Measurements from ENCODE around the gene SLC35A2.

SLC35A2 gene

GRCh38 chrX:48903290-48903689 is 8.2 kb downstream of the SLC35A2 start:
- Mint-ChIP-seq H3K36me3 (ENCODE audit: low read depth) (peaks cover 77% of the 10 kb centered on the region), H3K27me3 (no peaks in the 10 kb centered on the region), H3K27ac (no peak overlapping the region), H3K9me3 (no peaks in the 10 kb centered on the region), H3K4me1 (ENCODE audit: low read depth) (peaks cover 1% of the 10 kb centered on the region), H3K4me3 (no peak overlapping the region)
- intact Hi-C loops (cut with micrococcal nuclease), result loop anchor here (5.0 kb wide), 1 partner anchor 44 kb away; no protein-coding TSS in a partner anchor

DNA sequence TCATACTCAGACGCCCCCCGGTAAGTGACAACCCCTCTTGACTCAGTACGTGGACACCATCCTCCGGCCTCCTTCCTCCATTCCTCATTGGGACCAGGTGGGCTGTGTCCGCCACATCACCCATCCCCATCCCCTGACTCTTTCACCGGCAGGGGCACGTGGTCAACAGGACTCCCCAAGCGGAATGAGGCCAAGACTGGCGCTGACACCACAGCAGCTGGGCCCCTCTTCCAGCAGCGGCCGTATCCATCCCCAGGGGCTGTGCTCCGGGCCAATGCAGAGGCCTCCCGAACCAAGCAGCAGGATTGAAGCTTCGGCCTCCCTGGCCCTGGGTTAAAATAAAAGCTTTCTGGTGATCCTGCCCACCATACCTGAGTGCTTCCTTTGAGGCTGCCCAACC is 8.7 kb downstream of the SLC35A2 start:
- intact Hi-C loops (cut with micrococcal nuclease), result loop anchor here (5.0 kb wide), 1 partner anchor 45 kb away; no protein-coding TSS in a partner anchor
- Mint-ChIP-seq H3K27ac (no peak overlapping the region), H3K27me3 (no peaks in the 10 kb centered on the region), H3K36me3 (ENCODE audit: low read depth) (peaks cover 79% of the 10 kb centered on the region), H3K4me3 (no peak overlapping the region), H3K9me3 (no peaks in the 10 kb centered on the region), H3K4me1 (ENCODE audit: low read depth) (peaks cover 5% of the 10 kb centered on the region)

- Mint-ChIP-seq H3K4me3 (no peak overlapping the region), H3K27ac (no peak overlapping the region), H3K27me3 (no peaks in the 10 kb centered on the region), H3K4me1 (ENCODE audit: low read depth) (peaks cover 5% of the 10 kb centered on the region), H3K9me3 (no peaks in the 10 kb centered on the region), H3K36me3 (ENCODE audit: low read depth) (peaks cover 80% of the 10 kb centered on the region)
- intact Hi-C loops (cut with micrococcal nuclease), result loop anchor here (5.0 kb wide), 1 partner anchor 45 kb away; no protein-coding TSS in a partner anchor
Observed at GRCh38 chrX:48902135-48902534, 9.3 kb downstream of the SLC35A2 start.

DNA sequence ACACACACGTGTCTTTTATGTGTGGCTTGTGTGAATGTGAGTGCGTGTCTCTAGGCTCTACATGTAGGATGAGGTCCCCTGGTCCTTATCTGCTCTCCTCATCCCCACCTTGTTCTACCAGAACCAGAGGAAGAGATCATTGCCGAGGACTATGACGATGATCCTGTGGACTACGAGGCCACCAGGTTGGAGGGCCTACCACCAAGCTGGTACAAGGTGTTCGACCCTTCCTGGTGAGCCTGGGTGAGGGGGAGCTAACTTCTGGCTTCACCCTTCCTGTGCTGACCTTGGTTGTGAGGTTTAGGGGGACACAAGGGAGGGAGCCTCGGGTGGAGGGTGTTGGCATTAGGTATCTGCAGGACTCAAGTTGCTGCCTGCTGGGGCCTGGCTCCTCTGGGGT is 10.4 kb downstream of the SLC35A2 start:
- H3K27ac Mint-ChIP-seq, result no peak overlapping the region

GRCh38 chrX:48899078-48899410 is 12.4 kb downstream of the SLC35A2 start:
- peaks cover 14% of the 10 kb centered on the region for H3K4me1 Mint-ChIP-seq (ENCODE audit: low read depth)
- no peak overlapping the region for H3K4me3 Mint-ChIP-seq
- no peak overlapping the region for H3K27ac Mint-ChIP-seq
- no peaks in the 10 kb centered on the region for H3K9me3 Mint-ChIP-seq
- no peaks in the 10 kb centered on the region for H3K27me3 Mint-ChIP-seq
- intact Hi-C loops (cut with micrococcal nuclease), result loop anchor here (5.0 kb wide), 2 partner anchors 58 to 97 kb away; partner anchors contain the start of genes HDAC6 and OTUD5
- peaks cover 64% of the 10 kb centered on the region for H3K36me3 Mint-ChIP-seq (ENCODE audit: low read depth)

More for the DNA sequence above, 10.4 kb downstream of the SLC35A2 start:
- no peak overlapping the region for H3K4me3 Mint-ChIP-seq
- intact Hi-C loops (cut with micrococcal nuclease), result loop anchor here (5.0 kb wide), 1 partner anchor 46 kb away; no protein-coding TSS in a partner anchor
- H3K4me1 Mint-ChIP-seq (ENCODE audit: low read depth), result peaks cover 5% of the 10 kb centered on the region
- H3K9me3 Mint-ChIP-seq, result no peaks in the 10 kb centered on the region
- peaks cover 72% of the 10 kb centered on the region for H3K36me3 Mint-ChIP-seq (ENCODE audit: low read depth)
- no peaks in the 10 kb centered on the region for H3K27me3 Mint-ChIP-seq

DNA sequence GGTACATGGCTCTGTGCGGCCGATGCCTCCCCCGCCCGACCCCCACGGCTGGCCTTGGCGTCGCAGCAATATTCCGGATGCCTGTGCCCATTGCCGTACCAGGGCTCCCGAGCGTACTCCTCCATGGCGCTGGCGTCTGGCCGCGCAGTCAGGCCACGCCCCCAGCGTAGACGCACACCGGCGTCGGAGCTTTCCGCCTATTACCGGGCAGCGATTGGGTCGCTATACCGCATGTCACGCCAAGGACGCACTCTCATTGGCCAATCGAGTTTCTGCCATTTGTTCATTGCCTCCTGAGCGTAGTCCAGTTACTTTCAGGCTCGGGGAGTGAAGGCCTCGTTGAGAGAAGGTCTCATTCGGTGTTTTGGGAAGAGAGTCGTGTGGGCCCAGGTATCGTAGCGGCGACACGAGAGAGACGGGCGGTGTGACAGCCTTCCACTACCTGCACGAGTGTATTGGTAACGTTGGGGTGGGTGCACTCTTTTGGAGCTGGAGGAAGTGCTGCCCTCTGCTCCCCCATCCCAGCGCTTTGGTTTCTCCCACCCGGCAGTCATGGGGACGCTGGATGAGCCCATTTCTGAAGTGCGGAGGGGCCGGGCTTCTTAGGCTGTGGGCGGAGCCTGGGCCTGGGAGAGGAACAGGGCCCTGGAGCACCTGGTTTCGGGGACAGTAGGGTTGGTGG is 13.7 kb downstream of the SLC35A2 start, which contains the start of the genes PQBP1 and TIMM17B:
Gene PQBP1 (plus strand): TSS at position 306 of the 682 bp plus-strand sequence. CDS start 580 bp downstream, outside the sequence.
Gene TIMM17B (minus strand): TSS at position 144 of the 682 bp plus-strand sequence. CDS start 19 bp downstream, at position 125.
- peak within 1 kb of the TSS; percentile 84 for H3K4me3 Mint-ChIP-seq
- peak within 1 kb of the TSS; percentile 96 for H3K27ac Mint-ChIP-seq
- no peaks in the 10 kb centered on the region for H3K9me3 Mint-ChIP-seq
- H3K27me3 Mint-ChIP-seq, result no peaks in the 10 kb centered on the region
- peaks cover 63% of the 10 kb centered on the region for H3K36me3 Mint-ChIP-seq (ENCODE audit: low read depth)
- H3K4me1 Mint-ChIP-seq (ENCODE audit: low read depth), result peaks cover 25% of the 10 kb centered on the region
- intact Hi-C loops (cut with micrococcal nuclease), result loop anchor here (2.0 to 5.0 kb wide), 3 partner anchors 60 to 215 kb away; partner anchors contain the start of genes HDAC6, OTUD5 and WAS

DNA sequence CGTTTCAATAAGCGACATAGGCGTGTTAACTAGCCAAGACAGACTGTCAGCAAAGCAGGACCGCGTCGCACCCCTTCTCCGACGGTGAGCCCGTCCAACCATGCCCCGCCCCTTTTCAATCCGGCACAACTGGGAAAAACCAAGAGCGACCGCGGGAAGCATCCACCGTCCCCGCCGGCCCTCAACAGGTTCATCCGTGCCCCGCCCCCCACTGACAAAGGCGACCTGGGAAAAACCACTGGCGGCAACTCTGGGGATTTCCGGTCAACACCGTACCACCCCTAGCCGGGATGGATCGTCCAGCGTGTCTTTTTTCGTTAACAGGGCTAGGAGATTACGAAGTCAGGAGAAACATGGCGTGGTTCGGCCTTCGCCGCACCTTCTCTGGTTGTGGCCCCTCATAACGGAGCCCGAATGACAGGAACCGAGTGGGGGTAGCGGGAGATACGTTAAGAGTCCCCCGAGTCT is 14.3 kb downstream of the SLC35A2 start:
- Mint-ChIP-seq H3K27me3 (no peaks in the 10 kb centered on the region), H3K36me3 (ENCODE audit: low read depth) (peaks cover 57% of the 10 kb centered on the region), H3K9me3 (no peaks in the 10 kb centered on the region), H3K4me3 (peak overlapping the region; percentile 84), H3K4me1 (ENCODE audit: low read depth) (peaks cover 27% of the 10 kb centered on the region), H3K27ac (peak overlapping the region; percentile 96)
- intact Hi-C loops (cut with micrococcal nuclease), result loop anchor here (2.0 to 5.0 kb wide), 3 partner anchors 60 to 214 kb away; partner anchors contain the start of genes HDAC6, OTUD5 and WAS

DNA sequence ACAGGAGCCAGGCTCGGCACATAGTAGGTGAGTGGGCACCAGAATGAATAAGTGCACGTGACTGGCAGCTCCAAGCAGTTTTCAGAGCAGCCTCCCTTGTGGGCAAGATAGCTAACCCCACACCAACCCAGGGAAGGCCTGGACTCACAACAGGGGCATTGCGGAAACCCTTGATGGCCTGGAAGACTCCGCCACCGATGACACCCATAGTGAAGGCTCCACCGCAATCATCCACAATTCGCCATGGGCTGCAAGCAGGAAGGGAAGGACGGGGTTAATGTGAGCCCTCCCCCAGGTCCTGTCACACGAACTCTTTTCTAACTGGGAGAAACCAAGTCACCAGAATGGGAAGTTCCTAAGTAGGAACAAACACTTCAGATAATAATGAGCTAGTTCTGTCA is 14.8 kb downstream of the SLC35A2 start:
- Mint-ChIP-seq H3K4me1 (ENCODE audit: low read depth) (peaks cover 32% of the 10 kb centered on the region), H3K27me3 (no peaks in the 10 kb centered on the region), H3K36me3 (ENCODE audit: low read depth) (peaks cover 51% of the 10 kb centered on the region), H3K9me3 (no peaks in the 10 kb centered on the region), H3K4me3 (peak overlapping the region; percentile 84), H3K27ac (peak overlapping the region; percentile 96)
- intact Hi-C loops (cut with micrococcal nuclease), result loop anchor here (2.0 to 5.0 kb wide), 3 partner anchors 61 to 214 kb away; partner anchors contain the start of genes HDAC6, OTUD5 and WAS

DNA sequence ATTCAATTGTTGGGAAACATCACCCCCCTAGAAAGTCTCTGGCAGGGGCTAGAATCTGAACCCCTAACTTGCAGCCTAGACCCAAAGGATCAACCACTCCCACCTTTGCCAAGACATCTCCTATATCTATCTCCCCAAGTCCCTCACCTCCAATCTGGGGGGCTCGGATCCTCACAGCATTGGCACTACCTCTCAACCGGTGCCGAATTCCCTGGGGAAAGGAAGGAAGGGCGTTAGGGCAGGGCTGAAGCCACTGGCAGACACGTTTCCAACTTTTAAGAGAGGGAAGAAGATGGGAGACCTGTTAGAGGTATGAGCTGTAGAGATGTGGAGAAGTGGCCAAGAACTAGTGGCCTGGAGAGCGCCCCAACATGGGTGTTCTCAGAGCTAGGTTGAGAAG is 16.6 kb downstream of the SLC35A2 start:
- Mint-ChIP-seq H3K36me3 (ENCODE audit: low read depth) (peaks cover 39% of the 10 kb centered on the region), H3K4me1 (ENCODE audit: low read depth) (peaks cover 43% of the 10 kb centered on the region), H3K9me3 (no peaks in the 10 kb centered on the region), H3K27ac (no peak overlapping the region), H3K27me3 (peaks cover 8% of the 10 kb centered on the region), H3K4me3 (no peak overlapping the region)
- intact Hi-C loops (cut with micrococcal nuclease), result loop anchor here (5.0 kb wide), 2 partner anchors 62 to 93 kb away; partner anchors contain the start of genes HDAC6 and OTUD5

DNA sequence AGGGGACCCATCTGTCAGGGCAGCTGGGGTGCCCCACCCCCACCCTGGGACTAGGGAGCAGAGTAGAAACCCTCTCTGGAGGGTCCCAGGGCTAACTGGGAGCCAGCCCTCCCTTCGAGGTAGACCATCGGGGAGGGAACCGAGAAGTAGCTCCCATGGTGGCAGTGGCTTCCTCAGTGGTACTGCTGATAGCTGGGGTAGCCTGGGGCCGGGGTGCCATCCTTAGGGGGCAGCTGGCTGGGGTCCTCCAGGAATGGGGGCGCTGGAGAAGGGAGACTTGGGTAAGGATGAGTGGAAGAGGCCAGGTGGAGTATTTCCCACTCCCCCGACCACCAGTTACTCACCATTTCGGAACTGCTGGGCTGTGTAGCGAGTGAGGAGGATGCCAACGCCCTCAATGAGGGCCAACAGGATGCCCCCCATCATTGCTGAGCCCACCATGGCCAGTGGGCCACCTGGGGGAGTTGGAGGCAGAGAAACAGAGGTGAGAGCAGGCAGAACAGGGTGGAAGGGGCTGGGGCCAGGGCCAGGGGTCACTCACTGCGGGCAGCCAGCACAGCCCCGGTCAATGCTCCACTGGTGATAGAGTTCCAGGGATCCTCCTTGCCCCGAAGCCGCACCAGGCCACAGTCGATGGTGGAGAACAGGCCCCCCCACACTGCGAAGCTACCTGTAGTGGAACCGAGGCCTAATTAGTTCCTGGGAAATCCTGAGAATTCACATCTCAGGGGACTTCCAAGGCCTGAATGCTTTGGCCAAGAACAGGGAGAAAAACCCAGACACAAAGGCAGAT is 17.7 kb downstream of the SLC35A2 start:
- no peaks in the 10 kb centered on the region for H3K9me3 Mint-ChIP-seq
- peaks cover 43% of the 10 kb centered on the region for H3K4me1 Mint-ChIP-seq (ENCODE audit: low read depth)
- peaks cover 8% of the 10 kb centered on the region for H3K27me3 Mint-ChIP-seq
- H3K27ac Mint-ChIP-seq, result no peak overlapping the region
- intact Hi-C loops (cut with micrococcal nuclease), result no loop called here
- H3K4me3 Mint-ChIP-seq, result no peak overlapping the region
- H3K36me3 Mint-ChIP-seq (ENCODE audit: low read depth), result peaks cover 39% of the 10 kb centered on the region

GRCh38 chrX:48892896-48893295 is 18.6 kb downstream of the SLC35A2 start:
- intact Hi-C loops (cut with micrococcal nuclease), result no loop called here
- Mint-ChIP-seq H3K36me3 (ENCODE audit: low read depth) (peaks cover 34% of the 10 kb centered on the region), H3K4me1 (ENCODE audit: low read depth) (peaks cover 38% of the 10 kb centered on the region), H3K4me3 (no peak overlapping the region), H3K9me3 (no peaks in the 10 kb centered on the region), H3K27me3 (peaks cover 8% of the 10 kb centered on the region), H3K27ac (no peak overlapping the region)

GRCh38 chrX:48891402-48892288 is 19.8 kb downstream of the SLC35A2 start:
- intact Hi-C loops (cut with micrococcal nuclease), result no loop called here
- Mint-ChIP-seq H3K4me1 (ENCODE audit: low read depth) (peaks cover 38% of the 10 kb centered on the region), H3K9me3 (no peaks in the 10 kb centered on the region), H3K27ac (peak overlapping the region; percentile 12), H3K27me3 (peaks cover 8% of the 10 kb centered on the region), H3K4me3 (peak overlapping the region; percentile 79), H3K36me3 (ENCODE audit: low read depth) (peaks cover 24% of the 10 kb centered on the region)

- peak overlapping the region; percentile 12 for H3K27ac Mint-ChIP-seq
- peaks cover 38% of the 10 kb centered on the region for H3K4me1 Mint-ChIP-seq (ENCODE audit: low read depth)
- H3K9me3 Mint-ChIP-seq, result no peaks in the 10 kb centered on the region
- peaks cover 8% of the 10 kb centered on the region for H3K27me3 Mint-ChIP-seq
- H3K4me3 Mint-ChIP-seq, result peak overlapping the region; percentile 79
- intact Hi-C loops (cut with micrococcal nuclease), result no loop called here
- peaks cover 24% of the 10 kb centered on the region for H3K36me3 Mint-ChIP-seq (ENCODE audit: low read depth)
Observed at GRCh38 chrX:48890934-48891401, 20.5 kb downstream of the SLC35A2 start.

Measured in dendritic cell treated with granulocyte-macrophage colony-stimulating factor and Interleukin-4, amounts not matched to agents 40 ng/mL and 50 ng/mL, for 4 days (primary cell).